ENCODE results near the gene ADCY9.

The ADCY9 gene

DNA sequence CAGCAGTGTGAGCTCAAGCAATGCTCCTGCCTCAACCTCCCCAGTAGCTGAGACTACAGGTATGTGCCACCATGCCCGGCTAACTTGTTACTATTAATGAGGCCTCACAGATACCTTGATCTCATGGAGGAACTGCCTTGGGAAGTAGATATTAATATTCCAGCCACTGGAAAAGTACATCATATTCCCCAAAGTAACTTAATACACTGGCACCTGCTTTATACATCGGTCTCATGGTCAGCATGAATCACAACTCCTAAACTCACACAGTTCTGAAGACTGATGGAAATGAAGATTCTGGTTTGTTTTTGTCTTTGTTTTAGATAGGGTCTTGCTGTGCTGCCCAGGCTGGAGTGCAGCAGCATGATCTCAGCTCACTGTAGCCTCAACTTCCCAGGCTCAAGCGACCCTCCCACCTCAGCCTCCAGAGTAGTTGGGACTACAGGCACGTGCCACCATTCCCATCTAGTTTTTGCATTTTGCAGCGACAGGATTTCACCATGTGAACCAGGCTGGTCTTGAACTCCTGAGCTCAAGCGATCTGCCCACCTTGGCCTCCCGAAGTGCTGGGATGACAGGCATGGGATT, 28.2 kb downstream of the ADCY9 start:
- no peak overlapping the region for H2BK5ac ChIP-seq (ENCODE audit: low read depth, low read length, poor library complexity, severe bottlenecking)
- no peak overlapping the region for H3K27ac ChIP-seq (ENCODE audit: low read length, poor library complexity, severe bottlenecking)
- no peaks in the 10 kb centered on the region for H3K36me3 ChIP-seq (ENCODE audit: control insufficient read depth in 1 of 2, insufficient read depth in 2 of 2, low read depth in 1 of 2, low read length in 2 of 2)
- no peak overlapping the region for H2AK5ac ChIP-seq (ENCODE audit: low read length, severe bottlenecking)
- no peak overlapping the region for H3K18ac ChIP-seq (ENCODE audit: low read depth in 1 of 2, low read length in 2 of 2)
- H2BK120ac ChIP-seq (ENCODE audit: low read depth, low read length): no peak overlapping the region
- no peak overlapping the region for H4K91ac ChIP-seq (ENCODE audit: low read length)
- H4K8ac ChIP-seq (ENCODE audit: low read length): no peak overlapping the region
- no peak overlapping the region for H3K23ac ChIP-seq (ENCODE audit: low read length in 2 of 2)
- no peak for DNase-seq
- H3K27me3 ChIP-seq (ENCODE audit: control insufficient read depth in 1 of 2, insufficient read depth in 1 of 2, low read length in 2 of 2): no peaks in the 10 kb centered on the region
- no peak overlapping the region for H3K4me2 ChIP-seq (ENCODE audit: low read length, poor library complexity, severe bottlenecking)
- H3K14ac ChIP-seq (ENCODE audit: low read length in 2 of 2): no peak overlapping the region
- H3K9me3 ChIP-seq (ENCODE audit: control insufficient read depth, low read length): no peaks in the 10 kb centered on the region
- H2BK15ac ChIP-seq (ENCODE audit: low read depth, poor library complexity, severe bottlenecking): no peak overlapping the region
- H3K9ac ChIP-seq (ENCODE audit: low read length): peak overlapping the region; percentile 40
- H2BK12ac ChIP-seq (ENCODE audit: low read length in 2 of 2): no peak overlapping the region
- H3K79me1 ChIP-seq (replicated peaks; ENCODE audit: low read length, poor library complexity, severe bottlenecking): peaks cover 28% of the 10 kb centered on the region
- H3K4ac ChIP-seq (ENCODE audit: low read depth in 1 of 2, low read length in 2 of 2): no peak overlapping the region
- H3K4me3 ChIP-seq (ENCODE audit: insufficient read depth in 1 of 2, low read depth in 1 of 2, low read length in 2 of 2): no peak overlapping the region
- 96% methylated on average over 7 of the region's 7 CpGs for WGBS
- no peak overlapping the region for H2AFZ ChIP-seq (ENCODE audit: low read depth, low read length)
- H3K4me1 ChIP-seq (ENCODE audit: control insufficient read depth, insufficient read depth, low read depth, low read length): peaks cover 4% of the 10 kb centered on the region

DNA sequence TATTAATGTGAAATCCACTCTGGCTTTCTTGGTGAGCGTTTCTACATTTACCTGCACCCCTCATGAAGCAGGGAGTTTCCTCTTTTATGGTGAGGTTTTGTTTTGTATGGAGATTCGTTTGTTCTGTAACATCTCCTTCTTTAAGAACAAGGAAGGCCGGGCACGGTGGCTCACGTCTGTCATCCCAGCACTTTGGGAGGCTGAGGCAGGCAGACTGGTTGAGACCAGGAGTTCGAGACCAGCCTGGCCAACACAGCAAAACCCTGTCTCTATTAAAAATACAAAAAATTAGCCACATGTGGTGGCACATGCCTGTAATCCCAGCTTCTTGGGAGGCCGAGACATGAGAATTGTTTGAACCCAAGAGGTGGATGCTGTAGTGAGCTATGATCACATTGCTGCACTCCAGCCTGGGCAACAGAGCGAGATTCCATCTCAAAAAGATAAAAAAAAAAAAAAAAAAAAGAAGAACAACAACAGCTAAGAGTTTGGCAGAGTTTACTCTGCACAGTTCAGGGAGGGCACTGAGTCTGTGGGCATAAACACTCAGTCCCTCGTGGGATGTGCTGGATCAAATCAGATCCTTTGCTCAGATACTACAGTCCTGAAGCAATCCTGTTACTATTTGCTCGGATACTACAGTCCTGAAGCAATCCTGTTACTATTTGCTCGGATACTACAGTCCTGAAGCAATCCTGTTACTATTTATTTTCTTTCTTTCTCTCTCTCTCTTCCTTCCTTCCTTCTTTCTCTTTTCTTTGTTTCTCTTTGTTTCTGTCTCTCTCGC, 28.9 kb downstream of the ADCY9 start:
- Histone ChIP-seq H3K79me1 (replicated peaks; ENCODE audit: low read length, poor library complexity, severe bottlenecking) (peaks cover 31% of the 10 kb centered on the region), H2AK5ac (ENCODE audit: low read length, severe bottlenecking) (no peak overlapping the region), H3K9me3 (ENCODE audit: control insufficient read depth, low read length) (no peaks in the 10 kb centered on the region), H3K4me2 (ENCODE audit: low read length, poor library complexity, severe bottlenecking) (no peak overlapping the region), H2BK120ac (ENCODE audit: low read depth, low read length) (no peak overlapping the region), H2BK12ac (ENCODE audit: low read length in 2 of 2) (no peak overlapping the region), H3K36me3 (ENCODE audit: control insufficient read depth in 1 of 2, insufficient read depth in 2 of 2, low read depth in 1 of 2, low read length in 2 of 2) (peaks cover 0 to 3% of the 10 kb centered on the region in 2 experiments), H4K8ac (ENCODE audit: low read length) (no peak overlapping the region), H3K18ac (ENCODE audit: low read depth in 1 of 2, low read length in 2 of 2) (no peak overlapping the region), H3K27ac (ENCODE audit: low read length, poor library complexity, severe bottlenecking) (no peak overlapping the region), H3K4me3 (ENCODE audit: insufficient read depth in 1 of 2, low read depth in 1 of 2, low read length in 2 of 2) (no peak overlapping the region), H3K23ac (ENCODE audit: low read length in 2 of 2) (no peak overlapping the region), H2AFZ (ENCODE audit: low read depth, low read length) (no peak overlapping the region), H2BK15ac (ENCODE audit: low read depth, poor library complexity, severe bottlenecking) (no peak overlapping the region), H3K9ac (ENCODE audit: low read length) (peak overlapping the region; percentile 40), H4K91ac (ENCODE audit: low read length) (no peak overlapping the region), H3K4ac (ENCODE audit: low read depth in 1 of 2, low read length in 2 of 2) (no peak overlapping the region), H3K4me1 (ENCODE audit: control insufficient read depth, insufficient read depth, low read depth, low read length) (peaks cover 6% of the 10 kb centered on the region), H3K27me3 (ENCODE audit: control insufficient read depth in 1 of 2, insufficient read depth in 1 of 2, low read length in 2 of 2) (no peaks in the 10 kb centered on the region), H3K14ac (ENCODE audit: low read length in 2 of 2) (no peak overlapping the region), H2BK5ac (ENCODE audit: low read depth, low read length, poor library complexity, severe bottlenecking) (no peak overlapping the region)
- WGBS: 88% methylated on average over 10 of the region's 12 CpGs
- no peak for DNase-seq

DNA sequence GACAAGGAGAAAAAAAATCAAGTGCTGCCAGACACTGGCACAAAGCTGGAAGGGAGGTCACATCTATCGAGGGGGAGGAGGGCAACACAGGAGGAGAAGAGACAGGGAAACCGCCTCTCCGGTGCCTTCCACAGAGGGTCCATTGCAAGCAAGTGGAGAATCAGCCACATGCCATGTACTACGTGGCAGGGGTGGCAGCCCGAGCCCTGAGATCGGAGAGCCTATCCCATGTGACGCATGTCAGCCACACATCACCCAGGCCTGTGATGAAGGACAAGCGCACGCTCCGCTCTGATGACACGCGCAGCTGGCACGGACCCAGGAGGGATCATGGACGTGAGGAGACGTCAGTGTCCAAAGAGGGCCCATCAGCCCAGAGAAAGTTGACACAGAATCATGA, 30.1 kb downstream of the ADCY9 start:
- Histone ChIP-seq H3K27me3 (ENCODE audit: control insufficient read depth in 1 of 2, insufficient read depth in 1 of 2, low read length in 2 of 2) (no peaks in the 10 kb centered on the region), H3K9ac (ENCODE audit: low read length) (no peak overlapping the region), H2BK12ac (ENCODE audit: low read length in 2 of 2) (no peak overlapping the region), H3K14ac (ENCODE audit: low read length in 2 of 2) (peak overlapping the region in 1 of 2 experiments; percentile 26), H3K9me3 (ENCODE audit: control insufficient read depth, low read length) (no peaks in the 10 kb centered on the region), H2BK5ac (ENCODE audit: low read depth, low read length, poor library complexity, severe bottlenecking) (no peak overlapping the region), H2AK5ac (ENCODE audit: low read length, severe bottlenecking) (no peak overlapping the region), H3K23ac (ENCODE audit: low read length in 2 of 2) (no peak overlapping the region), H2BK120ac (ENCODE audit: low read depth, low read length) (no peak overlapping the region), H3K18ac (ENCODE audit: low read depth in 1 of 2, low read length in 2 of 2) (no peak overlapping the region), H3K4me2 (ENCODE audit: low read length, poor library complexity, severe bottlenecking) (no peak overlapping the region), H3K4me1 (ENCODE audit: control insufficient read depth, insufficient read depth, low read depth, low read length) (peaks cover 10% of the 10 kb centered on the region), H2AFZ (ENCODE audit: low read depth, low read length) (no peak overlapping the region), H3K4ac (ENCODE audit: low read depth in 1 of 2, low read length in 2 of 2) (no peak overlapping the region), H4K8ac (ENCODE audit: low read length) (no peak overlapping the region), H3K27ac (ENCODE audit: low read length, poor library complexity, severe bottlenecking) (no peak overlapping the region), H3K79me1 (replicated peaks; ENCODE audit: low read length, poor library complexity, severe bottlenecking) (peaks cover 23% of the 10 kb centered on the region), H3K4me3 (ENCODE audit: insufficient read depth in 1 of 2, low read depth in 1 of 2, low read length in 2 of 2) (no peak overlapping the region), H3K36me3 (ENCODE audit: control insufficient read depth in 1 of 2, insufficient read depth in 2 of 2, low read depth in 1 of 2, low read length in 2 of 2) (peaks cover 0 to 3% of the 10 kb centered on the region in 2 experiments), H2BK15ac (ENCODE audit: low read depth, poor library complexity, severe bottlenecking) (no peak overlapping the region), H4K91ac (ENCODE audit: low read length) (no peak overlapping the region)
- WGBS: 95% methylated on average over 15 of the region's 15 CpGs
- DNase-seq: no peak

DNA sequence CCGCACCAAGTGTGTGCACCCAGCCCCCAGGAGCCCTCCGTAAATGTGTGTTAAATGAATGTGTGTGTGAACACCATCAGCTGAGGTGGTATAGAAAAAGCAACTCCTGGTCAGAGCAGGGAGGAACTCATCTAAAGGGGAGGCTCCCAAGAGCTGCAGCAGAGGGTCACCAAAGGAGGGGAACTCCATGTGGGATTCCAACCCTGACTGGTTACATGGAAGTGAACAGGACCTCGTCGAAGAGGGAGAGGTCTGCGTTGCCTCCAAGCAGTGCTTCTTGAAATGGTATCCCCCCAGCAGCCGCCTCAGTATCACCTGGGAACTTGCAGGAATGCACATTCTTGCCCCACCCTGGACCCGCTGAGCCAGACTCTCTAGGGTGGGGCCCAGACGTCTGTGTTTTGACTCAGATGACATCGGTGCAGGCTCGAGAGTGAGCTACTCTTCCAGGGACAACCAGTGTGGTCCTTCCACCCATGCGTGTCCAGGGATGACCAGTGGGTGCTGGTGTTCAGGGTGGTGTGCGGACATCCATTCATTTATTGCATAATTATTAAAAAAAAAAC, 30.8 kb downstream of the ADCY9 start:
- H3K27me3 ChIP-seq (ENCODE audit: control insufficient read depth in 1 of 2, insufficient read depth in 1 of 2, low read length in 2 of 2): no peaks in the 10 kb centered on the region
- 97% methylated on average over 10 of the region's 12 CpGs for WGBS

More for the DNA sequence above, 30.8 kb downstream of the ADCY9 start:
- H3K27ac ChIP-seq (ENCODE audit: low read length, poor library complexity, severe bottlenecking): no peak overlapping the region
- peaks cover 23% of the 10 kb centered on the region for H3K79me1 ChIP-seq (replicated peaks; ENCODE audit: low read length, poor library complexity, severe bottlenecking)
- H2BK120ac ChIP-seq (ENCODE audit: low read depth, low read length): no peak overlapping the region
- peaks cover 0 to 3% of the 10 kb centered on the region in 2 experiments for H3K36me3 ChIP-seq (ENCODE audit: control insufficient read depth in 1 of 2, insufficient read depth in 2 of 2, low read depth in 1 of 2, low read length in 2 of 2)
- no peak overlapping the region for H3K14ac ChIP-seq (ENCODE audit: low read length in 2 of 2)
- H2BK12ac ChIP-seq (ENCODE audit: low read length in 2 of 2): no peak overlapping the region
- H3K4me1 ChIP-seq (ENCODE audit: control insufficient read depth, insufficient read depth, low read depth, low read length): peaks cover 13% of the 10 kb centered on the region
- H2BK5ac ChIP-seq (ENCODE audit: low read depth, low read length, poor library complexity, severe bottlenecking): no peak overlapping the region
- no peak overlapping the region for H3K23ac ChIP-seq (ENCODE audit: low read length in 2 of 2)
- no peak overlapping the region for H3K4ac ChIP-seq (ENCODE audit: low read depth in 1 of 2, low read length in 2 of 2)
- no peak overlapping the region for H2AK5ac ChIP-seq (ENCODE audit: low read length, severe bottlenecking)
- H3K4me2 ChIP-seq (ENCODE audit: low read length, poor library complexity, severe bottlenecking): no peak overlapping the region
- no peak overlapping the region for H2BK15ac ChIP-seq (ENCODE audit: low read depth, poor library complexity, severe bottlenecking)
- H3K4me3 ChIP-seq (ENCODE audit: insufficient read depth in 1 of 2, low read depth in 1 of 2, low read length in 2 of 2): no peak overlapping the region
- H3K9me3 ChIP-seq (ENCODE audit: control insufficient read depth, low read length): no peaks in the 10 kb centered on the region
- H4K91ac ChIP-seq (ENCODE audit: low read length): no peak overlapping the region
- no peak overlapping the region for H3K9ac ChIP-seq (ENCODE audit: low read length)
- no peak overlapping the region for H2AFZ ChIP-seq (ENCODE audit: low read depth, low read length)
- no peak overlapping the region for H4K8ac ChIP-seq (ENCODE audit: low read length)
- no peak overlapping the region for H3K18ac ChIP-seq (ENCODE audit: low read depth in 1 of 2, low read length in 2 of 2)
- no peak for DNase-seq
